HG03439 (cell line): ENCODE measurements around the gene TTC39B.
"Not testable (repeated sequence)": the region's sequence is repeated elsewhere in the genome, so short reads cannot be mapped to it uniquely, and the experiment has no call there.

Experiments
- ATAC-seq: cut with Tn5 transposase; IDR thresholded peaks from one replicate; pipeline ENCODE4 v1.9.1; 2021; ENCODE audit warnings: mild to moderate bottlenecking, moderate library complexity; ENCODE audit not compliant: unreplicated experiment

TTC39B gene

DNA sequence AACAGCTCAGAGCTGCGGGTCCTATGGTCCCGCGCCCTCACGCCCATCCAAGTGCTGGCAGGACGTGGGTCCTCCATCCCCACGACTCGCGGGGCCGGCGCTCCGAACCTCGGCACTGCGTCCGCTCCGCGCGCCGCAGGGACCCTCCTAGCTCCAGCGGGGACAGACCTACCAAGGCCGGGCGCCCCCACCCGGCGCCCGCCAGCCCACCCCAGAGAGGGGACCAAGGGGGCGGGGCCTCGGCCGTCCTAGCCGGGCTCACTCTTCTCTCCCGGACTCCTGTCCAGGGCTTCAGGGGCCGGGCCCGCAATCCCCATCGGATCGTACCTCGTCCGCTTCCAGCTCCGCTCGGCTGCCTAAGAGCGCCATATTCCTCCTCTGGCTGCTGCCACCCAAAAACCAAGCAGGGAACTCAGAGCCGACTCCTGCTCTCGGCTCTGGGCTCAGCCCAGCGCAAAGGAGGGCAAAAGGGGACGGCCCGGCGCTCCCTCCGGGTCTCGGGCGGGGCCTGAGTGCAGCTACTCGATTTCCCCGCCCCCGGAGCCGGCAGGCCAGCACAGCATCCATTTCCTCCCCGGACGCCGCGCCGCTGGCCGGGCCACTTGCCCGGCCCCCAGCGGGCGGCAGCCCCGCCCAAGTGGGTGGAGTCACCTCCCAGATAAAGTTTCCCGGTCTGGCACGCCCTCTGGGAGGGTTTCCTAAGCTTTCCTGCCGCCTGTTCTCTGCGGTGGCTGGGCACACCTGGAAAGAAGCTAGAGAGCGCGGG is at the start of gene TTC39B:
TSS of gene TTC39B (minus strand) at position 460 of the 766 bp plus-strand sequence. CDS start at position 369, 91 bp downstream.
- peak; percentile 100 for ATAC-seq

- ATAC-seq, result no peak
These were observed 48.7 kb upstream of the TTC39B start for GRCh38 chr9:15355669-15356068.

GRCh38 chr9:15354713-15355112 is 47.7 kb upstream of the TTC39B start:
- no peak for ATAC-seq

GRCh38 chr9:15353892-15354291 is 46.9 kb upstream of the TTC39B start:
- ATAC-seq, result no peak

DNA sequence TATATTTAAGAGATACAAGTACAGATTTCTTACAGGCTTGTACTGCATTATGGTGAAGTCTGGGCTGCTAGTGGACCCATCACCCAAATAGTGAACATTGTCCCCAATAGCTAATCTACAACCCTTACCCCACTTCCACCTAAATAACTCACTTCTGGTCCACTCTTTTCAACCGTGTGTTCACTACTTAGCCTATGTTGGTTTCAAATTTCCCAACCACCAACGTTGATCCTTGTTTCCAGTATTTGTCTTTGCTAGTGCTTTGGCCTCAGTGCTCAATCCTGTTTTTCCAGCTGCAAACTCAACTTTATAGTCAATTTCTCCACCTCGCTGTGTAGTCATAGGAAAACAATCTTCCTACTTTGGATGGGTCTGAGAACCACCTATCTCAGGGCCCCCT is 45.3 kb upstream of the TTC39B start:
- ATAC-seq, result no peak

DNA sequence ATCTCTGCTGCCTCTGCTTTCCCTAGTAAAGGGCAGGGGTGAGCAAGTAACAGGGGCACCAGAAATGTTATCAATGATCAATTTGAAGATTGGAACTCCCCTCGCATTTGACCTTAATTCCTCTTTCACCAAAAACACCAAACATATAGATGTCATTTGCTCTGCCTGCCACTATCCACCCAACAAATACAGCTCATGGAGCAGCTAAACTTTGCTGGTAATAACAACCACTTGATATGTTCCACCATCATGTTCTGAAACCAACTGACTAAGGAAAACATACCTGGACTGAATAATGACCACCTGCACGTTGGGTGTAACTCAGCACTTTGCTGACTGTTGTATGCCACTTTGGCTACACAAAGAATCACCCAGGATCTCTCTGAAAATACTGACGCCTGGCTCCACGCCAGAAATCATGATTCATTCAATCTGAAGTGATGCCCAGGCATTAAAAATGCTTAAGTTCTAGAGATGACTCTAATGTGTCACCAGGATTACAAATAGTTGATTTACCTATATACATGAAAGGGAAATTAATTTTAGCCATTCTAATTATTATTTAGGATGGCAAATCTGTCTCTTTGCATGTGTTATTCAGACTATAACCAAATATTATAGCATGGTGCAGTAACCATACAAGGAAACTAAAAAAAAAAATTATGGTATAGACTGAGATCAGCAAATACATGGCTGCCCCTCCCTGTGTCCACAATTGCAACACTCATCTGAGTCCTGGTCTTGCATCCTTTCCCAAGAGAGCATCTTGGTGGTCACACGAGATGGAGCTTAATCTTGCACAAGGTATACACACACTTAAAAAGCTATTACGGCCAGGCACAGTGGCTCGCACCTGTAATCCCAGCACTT is 43.1 kb upstream of the TTC39B start:
- ATAC-seq, result no peak

GRCh38 chr9:15346837-15347236 is 39.8 kb upstream of the TTC39B start:
- no peak for ATAC-seq

DNA sequence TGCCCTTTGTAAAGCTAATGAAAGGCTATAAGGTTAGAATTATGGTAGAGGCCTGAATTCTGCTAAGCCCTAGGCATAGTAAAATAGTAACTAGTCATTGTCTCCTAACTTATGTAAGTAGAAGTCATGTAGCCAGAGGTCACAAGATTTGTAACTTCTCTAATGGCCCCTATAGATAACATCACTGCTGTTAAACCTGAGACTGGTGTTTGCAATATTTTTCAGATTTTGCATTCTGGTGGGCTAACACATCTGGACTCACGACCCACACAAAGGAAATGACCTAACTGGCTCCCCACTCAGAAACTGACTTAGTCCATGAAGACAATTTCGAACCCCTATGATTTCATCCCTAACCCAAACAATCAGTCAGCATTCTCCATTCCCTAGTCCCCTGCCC is 37.2 kb upstream of the TTC39B start:
- no peak for ATAC-seq

DNA sequence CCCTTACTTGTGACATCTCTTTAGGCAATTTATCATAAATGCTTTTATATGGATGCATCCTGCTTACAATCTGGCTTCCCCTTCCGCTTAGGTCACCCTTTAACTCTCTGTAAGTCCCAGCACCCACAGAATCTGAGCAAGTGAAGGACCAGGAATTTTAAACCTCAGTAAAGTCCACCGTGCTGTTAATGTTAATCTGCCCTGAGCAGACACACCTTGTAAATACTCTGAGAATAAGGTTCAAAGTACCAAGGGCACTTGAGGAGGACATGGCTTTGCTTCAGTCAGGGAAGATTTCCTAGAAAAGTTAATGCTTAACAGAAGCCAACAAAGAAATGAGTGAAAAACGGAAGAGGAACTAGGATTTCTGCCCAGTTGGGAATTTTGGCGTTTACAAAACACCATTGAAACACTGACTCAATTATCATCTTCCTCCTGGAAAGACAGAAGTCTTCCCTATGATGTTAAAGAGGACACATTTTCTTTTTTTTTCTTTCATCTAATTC is 26.4 kb upstream of the TTC39B start:
- ATAC-seq, result no peak

GRCh38 chr9:15332939-15333338 is 25.9 kb upstream of the TTC39B start:
- ATAC-seq, result no peak

GRCh38 chr9:15329539-15330109 is 22.6 kb upstream of the TTC39B start:
- no peak for ATAC-seq

DNA sequence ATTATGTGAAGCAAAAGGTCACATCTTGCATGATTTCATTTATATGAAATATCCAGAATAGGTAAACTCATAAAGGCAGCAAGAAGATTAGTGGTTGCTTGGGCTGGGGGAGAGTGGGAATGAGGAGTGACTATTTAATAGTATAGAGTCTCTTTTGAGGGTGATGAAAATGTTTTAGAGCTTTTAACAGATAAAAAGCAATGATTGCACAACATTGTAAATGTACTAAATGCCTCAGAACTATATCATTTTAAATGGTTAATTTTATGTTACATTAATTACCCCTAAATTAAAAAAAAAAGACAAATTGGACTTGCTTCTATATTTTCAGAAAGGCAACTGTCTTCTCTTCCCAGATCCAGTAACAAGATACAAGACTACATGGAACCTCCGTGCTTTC is 21.9 kb upstream of the TTC39B start:
- no peak for ATAC-seq

DNA sequence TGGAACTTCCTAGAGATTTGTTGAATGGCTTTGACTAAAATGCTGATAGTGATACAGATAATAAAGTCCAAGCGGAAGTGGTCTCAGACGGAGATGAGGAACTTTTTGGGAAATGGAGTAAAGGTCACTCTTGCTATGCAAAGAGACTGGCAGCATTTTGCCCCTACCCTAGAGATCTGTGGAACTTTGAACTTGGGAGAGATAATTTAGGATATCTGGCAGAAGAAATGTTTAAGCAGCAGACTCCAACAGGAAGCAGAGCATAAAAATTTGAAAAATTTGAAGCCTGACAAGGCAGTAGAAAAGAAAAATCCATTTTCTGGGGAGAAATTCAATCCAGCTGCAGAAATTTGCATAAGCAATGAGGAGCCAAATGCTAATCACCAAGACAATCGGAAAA is 15.7 kb upstream of the TTC39B start:
- ATAC-seq, result not testable (repeated sequence)

- ATAC-seq, result not testable (repeated sequence)
These were observed 12.6 kb upstream of the TTC39B start for GRCh38 chr9:15319661-15320060.

DNA sequence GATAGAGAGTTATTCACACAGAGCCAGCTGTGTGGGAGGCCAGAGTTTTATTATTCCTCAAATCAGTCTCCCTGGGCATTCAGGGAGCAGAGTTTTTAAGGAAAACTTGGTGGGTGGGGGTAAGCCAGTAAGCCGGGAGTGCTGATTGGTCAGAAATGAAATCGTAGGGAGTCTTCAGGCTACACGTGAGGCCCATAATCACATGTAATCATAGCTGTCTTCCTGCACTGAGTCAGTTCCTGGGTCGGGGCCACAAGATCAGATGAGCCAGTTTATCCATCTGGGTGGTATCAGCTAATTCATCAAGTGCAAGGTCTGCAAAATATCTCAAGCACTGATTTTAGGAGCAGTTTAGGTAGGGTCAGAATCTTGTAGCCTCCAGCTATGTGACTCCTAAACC is 10.8 kb upstream of the TTC39B start:
- no peak for ATAC-seq

- no peak for ATAC-seq
These were observed 4.6 kb upstream of the TTC39B start for GRCh38 chr9:15311607-15312006.

DNA sequence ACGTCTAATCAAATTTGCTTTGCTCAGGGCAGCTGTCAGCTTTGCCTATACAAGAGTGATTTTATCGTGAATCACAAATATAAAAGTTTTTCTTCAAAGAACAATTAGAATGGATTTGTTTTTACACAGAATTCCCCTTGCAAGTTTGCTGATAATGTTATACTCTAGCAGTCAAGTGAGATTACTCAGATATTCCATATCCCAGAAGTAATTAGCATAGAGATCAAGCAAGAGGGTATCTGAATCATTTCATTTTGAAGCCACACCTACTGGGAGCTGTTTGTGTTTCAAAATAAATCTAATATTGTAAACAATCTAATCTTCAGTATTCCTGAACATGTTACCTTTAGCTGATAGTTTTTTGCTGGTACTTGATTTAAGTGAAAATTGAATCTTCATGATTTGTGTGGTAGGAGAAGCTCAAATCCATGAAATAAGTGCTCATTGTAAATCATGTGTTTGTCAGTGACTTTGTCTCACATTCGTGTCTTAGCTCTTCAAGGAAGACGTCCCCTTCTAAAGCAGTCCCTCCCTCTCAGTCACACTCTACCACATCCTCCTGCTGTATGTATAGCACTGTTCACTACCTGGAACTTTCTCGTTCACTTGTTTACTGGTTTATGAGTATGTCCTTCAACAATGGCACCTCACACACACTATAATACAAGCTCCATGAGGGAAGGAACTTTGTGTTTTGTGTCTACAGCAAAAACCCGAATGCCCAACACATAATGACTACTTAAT is 3.3 kb upstream of the TTC39B start:
- no peak for ATAC-seq

DNA sequence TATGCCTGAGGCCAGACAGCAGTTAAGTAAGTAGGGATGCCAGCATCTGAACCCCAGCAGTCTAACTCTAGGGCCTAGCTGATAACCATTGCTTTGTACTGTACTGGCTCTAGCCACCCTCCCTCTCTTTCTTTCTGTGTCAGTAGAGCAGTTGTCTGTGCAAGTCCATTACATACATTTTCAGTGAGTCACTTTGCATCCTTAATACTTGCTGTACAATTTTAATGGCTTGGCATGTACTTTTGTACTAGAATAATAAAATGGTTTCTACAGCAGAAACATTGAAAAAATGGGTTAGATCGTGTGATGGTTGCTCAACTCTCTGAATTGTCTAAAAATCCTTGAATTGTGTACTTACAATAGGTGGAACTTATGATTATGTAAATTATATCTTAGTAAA is 1.5 kb upstream of the TTC39B start:
- no peak for ATAC-seq

GRCh38 chr9:15307523-15307841 is 466 bp upstream of the TTC39B start:
- ATAC-seq, result peak; percentile 40

DNA sequence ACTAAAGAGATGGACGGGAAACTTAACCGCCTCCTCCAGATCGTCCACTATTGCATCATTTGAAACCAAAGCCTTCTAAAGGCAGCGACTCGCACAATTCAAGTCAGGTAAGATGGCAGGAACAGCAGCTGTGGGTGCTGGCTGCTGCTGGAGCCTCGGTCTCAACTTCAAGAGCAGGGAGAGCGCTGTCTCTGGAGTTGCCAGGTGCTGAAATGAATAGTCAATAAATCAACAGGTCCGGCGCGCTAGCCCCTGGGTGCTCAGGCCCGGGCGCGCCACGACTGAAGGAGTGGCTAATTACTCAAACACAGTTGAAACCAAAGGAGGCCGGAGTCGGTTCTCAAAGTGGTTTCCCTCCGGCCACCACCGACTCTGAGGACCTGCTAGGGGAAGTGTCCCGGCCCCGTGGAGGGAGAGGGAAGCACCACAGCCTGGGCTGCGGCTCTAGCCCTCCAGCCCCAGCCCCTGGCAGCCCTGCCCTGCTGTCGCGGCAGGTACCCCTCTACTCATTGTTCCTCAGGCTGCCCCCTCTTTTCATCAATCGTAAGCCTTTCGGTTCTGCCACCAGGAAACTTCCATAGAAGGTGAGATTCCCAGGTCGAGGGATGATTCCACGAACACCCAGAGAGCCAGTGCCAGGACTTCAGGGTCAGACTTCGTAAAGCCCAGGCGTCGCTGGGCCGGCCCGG is 804 bp downstream of the TTC39B start:
- ATAC-seq, result no peak
